HL-60 (cell line): ENCODE data around the gene AANAT.

Experiments
- CTCF ChIP-seq: IDR thresholded peaks from one replicate; pipeline ENCODE4 v1.5.1; 2011; ENCODE audit warnings: low read length, control low read depth, inconsistent platforms; ENCODE audit not compliant: insufficient read depth
- GABPA ChIP-seq: IDR thresholded peaks from 2 replicates; pipeline ENCODE4 v1.6.1; 2012; ENCODE audit warnings: low read depth
- POLR2AphosphoS5 ChIP-seq: IDR thresholded peaks from 2 replicates; pipeline ENCODE4 v1.6.1; 2012; ENCODE audit warnings: low read depth
- REST ChIP-seq: IDR thresholded peaks from 2 replicates; pipeline ENCODE4 v1.6.1; 2012; ENCODE audit warnings: low read depth; ENCODE audit not compliant: insufficient replicate concordance
- SPI1 ChIP-seq: IDR thresholded peaks from 2 replicates; pipeline ENCODE4 v1.6.1; 2012; ENCODE audit warnings: low read depth, mild to moderate bottlenecking, borderline replicate concordance

GRCh38 chr17:76491271-76492122, 24.1 kb downstream of the AANAT start:
- TF ChIP-seq CTCF (no peak), POLR2AphosphoS5 (no peak; the same call in 1 of the 2 replicates), REST (no peak), SPI1 (no peak), GABPA (no peak)
